Measurements from ENCODE around the gene GULP1.

GULP1 gene

GRCh38 chr2:188609321-188610049 lies 317.8 kb downstream of the GULP1 start:
- TF ChIP-seq CREB1 (IDR thresholded peaks at IDR 0.05; ENCODE audit: low read depth) (no peak), USF1 (IDR thresholded peaks at IDR 0.05) (no peak), REST (IDR thresholded peaks at IDR 0.05; ENCODE audit: low read depth) (no peak), NFIC (IDR thresholded peaks at IDR 0.05) (no peak), EP300 (IDR thresholded peaks at IDR 0.05; ENCODE audit: borderline replicate concordance) (no peak), FOXM1 (IDR thresholded peaks at IDR 0.05; ENCODE audit: borderline replicate concordance, low read depth) (no peak), EGR1 (IDR thresholded peaks at IDR 0.05) (no peak), YY1 (IDR thresholded peaks at IDR 0.05; ENCODE audit: low read depth) (no peak), TCF12 (IDR thresholded peaks at IDR 0.05; ENCODE audit: low read depth) (no peak), CEBPB (IDR thresholded peaks at IDR 0.05) (no peak), RAD21 (IDR thresholded peaks at IDR 0.05; ENCODE audit: low read depth) (no peak), MAX (IDR thresholded peaks at IDR 0.05) (no peak), TEAD4 (IDR thresholded peaks at IDR 0.05) (no peak), ZBTB7A (IDR thresholded peaks at IDR 0.05; ENCODE audit: low read depth) (no peak), TAF1 (IDR thresholded peaks at IDR 0.05; ENCODE audit: low read depth) (no peak)

GRCh38 chr2:188610050-188610444 lies 318.4 kb downstream of the GULP1 start:
- TF ChIP-seq TEAD4 (IDR thresholded peaks at IDR 0.05) = no peak
- TF ChIP-seq FOXM1 (IDR thresholded peaks at IDR 0.05; ENCODE audit: borderline replicate concordance, low read depth) = no peak
- TF ChIP-seq YY1 (IDR thresholded peaks at IDR 0.05; ENCODE audit: low read depth) = no peak
- no peak for TF ChIP-seq EP300 (IDR thresholded peaks at IDR 0.05; ENCODE audit: borderline replicate concordance)
- no peak for TF ChIP-seq CEBPB (IDR thresholded peaks at IDR 0.05)
- TF ChIP-seq EGR1 (IDR thresholded peaks at IDR 0.05) = no peak
- TF ChIP-seq RAD21 (IDR thresholded peaks at IDR 0.05; ENCODE audit: low read depth) = no peak
- TF ChIP-seq USF1 (IDR thresholded peaks at IDR 0.05) = no peak
- TF ChIP-seq NFIC (IDR thresholded peaks at IDR 0.05) = no peak
- TF ChIP-seq TCF12 (IDR thresholded peaks at IDR 0.05; ENCODE audit: low read depth) = no peak
- TF ChIP-seq MAX (IDR thresholded peaks at IDR 0.05) = no peak
- TF ChIP-seq REST (IDR thresholded peaks at IDR 0.05; ENCODE audit: low read depth) = no peak
- TF ChIP-seq CREB1 (IDR thresholded peaks at IDR 0.05; ENCODE audit: low read depth) = no peak
- no peak for TF ChIP-seq TAF1 (IDR thresholded peaks at IDR 0.05; ENCODE audit: low read depth)
- TF ChIP-seq ZBTB7A (IDR thresholded peaks at IDR 0.05; ENCODE audit: low read depth) = no peak

- TF ChIP-seq CEBPB (IDR thresholded peaks at IDR 0.05) (no peak), MAX (IDR thresholded peaks at IDR 0.05) (no peak), FOXM1 (IDR thresholded peaks at IDR 0.05; ENCODE audit: borderline replicate concordance, low read depth) (no peak), TAF1 (IDR thresholded peaks at IDR 0.05; ENCODE audit: low read depth) (no peak), CREB1 (IDR thresholded peaks at IDR 0.05; ENCODE audit: low read depth) (no peak), REST (IDR thresholded peaks at IDR 0.05; ENCODE audit: low read depth) (no peak), EGR1 (IDR thresholded peaks at IDR 0.05) (no peak), NFIC (IDR thresholded peaks at IDR 0.05) (no peak)
Observed at GRCh38 chr2:188610827-188611226, 319.2 kb downstream of the GULP1 start.

- no peak for TF ChIP-seq MAX (IDR thresholded peaks at IDR 0.05)
- no peak for TF ChIP-seq USF1 (IDR thresholded peaks at IDR 0.05)
- TF ChIP-seq TCF12 (IDR thresholded peaks at IDR 0.05; ENCODE audit: low read depth) = no peak
Observed at GRCh38 chr2:188619146-188619545, 327.5 kb downstream of the GULP1 start.

All from Ishikawa (cell line).